ENCODE data around the gene URAD. TPM values are rescaled to one million over a fixed set of nuclear protein-coding genes. Genes with fewer than 3 reads are reported as not detected.

Gene URAD
- total and polyA plus RNA-seq, 2 experiments from 2014 or later, result not detected

- no peak overlapping the region for H3K4me3 ChIP-seq
- peaks cover 100% of the 10 kb centered on the region for H3K27me3 ChIP-seq
- no peaks in the 10 kb centered on the region for H3K9me3 ChIP-seq (ENCODE audit: low read depth)
- H3K4me1 ChIP-seq (ENCODE audit: low read depth), result no peaks in the 10 kb centered on the region
- TF ChIP-seq, protein P1, sequence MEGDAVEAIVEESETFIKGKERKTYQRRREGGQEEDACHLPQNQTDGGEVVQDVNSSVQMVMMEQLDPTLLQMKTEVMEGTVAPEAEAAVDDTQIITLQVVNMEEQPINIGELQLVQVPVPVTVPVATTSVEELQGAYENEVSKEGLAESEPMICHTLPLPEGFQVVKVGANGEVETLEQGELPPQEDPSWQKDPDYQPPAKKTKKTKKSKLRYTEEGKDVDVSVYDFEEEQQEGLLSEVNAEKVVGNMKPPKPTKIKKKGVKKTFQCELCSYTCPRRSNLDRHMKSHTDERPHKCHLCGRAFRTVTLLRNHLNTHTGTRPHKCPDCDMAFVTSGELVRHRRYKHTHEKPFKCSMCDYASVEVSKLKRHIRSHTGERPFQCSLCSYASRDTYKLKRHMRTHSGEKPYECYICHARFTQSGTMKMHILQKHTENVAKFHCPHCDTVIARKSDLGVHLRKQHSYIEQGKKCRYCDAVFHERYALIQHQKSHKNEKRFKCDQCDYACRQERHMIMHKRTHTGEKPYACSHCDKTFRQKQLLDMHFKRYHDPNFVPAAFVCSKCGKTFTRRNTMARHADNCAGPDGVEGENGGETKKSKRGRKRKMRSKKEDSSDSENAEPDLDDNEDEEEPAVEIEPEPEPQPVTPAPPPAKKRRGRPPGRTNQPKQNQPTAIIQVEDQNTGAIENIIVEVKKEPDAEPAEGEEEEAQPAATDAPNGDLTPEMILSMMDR (IDR thresholded peaks at IDR 0.05; ENCODE audit: low read depth, low read length), result no peak
- no peak overlapping the region for H3K27ac ChIP-seq
- H3K36me3 ChIP-seq, result no peaks in the 10 kb centered on the region
- no peak for DNase-seq (ENCODE audit: low read depth in 1 of 2, low spot score in 1 of 2)
Observed at GRCh38 chr13:27979765-27980279, 8.7 kb downstream of the URAD start.

DNA sequence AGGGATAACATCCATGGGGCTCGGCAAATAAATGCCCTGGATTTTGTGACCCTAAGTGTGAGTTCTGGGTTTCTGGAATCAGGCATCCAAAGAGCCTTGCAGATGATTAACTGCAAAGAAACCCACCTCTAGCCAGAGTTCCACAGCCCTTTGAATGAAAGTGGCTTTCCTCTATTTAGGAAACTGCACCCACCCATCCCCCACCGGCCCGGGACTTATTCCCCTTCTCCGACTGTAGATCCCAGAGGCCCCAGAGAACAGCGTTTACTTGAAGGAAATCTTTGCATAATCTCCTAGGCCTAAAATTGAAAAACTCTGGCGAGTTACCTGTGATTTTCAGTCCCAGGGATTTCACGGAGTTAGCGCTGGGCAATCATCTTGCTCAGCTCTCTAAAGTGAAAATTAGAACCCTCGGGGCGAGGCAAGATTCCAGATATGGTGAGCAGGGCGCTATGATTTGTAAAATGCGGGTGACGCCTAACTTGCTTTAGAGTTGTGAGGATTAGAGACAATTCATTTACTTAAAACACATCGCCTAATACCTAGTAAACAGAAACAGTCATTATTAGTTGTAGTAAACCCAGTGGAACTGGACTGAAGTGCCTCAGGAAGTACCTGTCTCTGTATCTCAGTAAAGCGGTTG is 9.4 kb downstream of the URAD start:
- H3K36me3 ChIP-seq, result no peaks in the 10 kb centered on the region
- TF ChIP-seq, protein P1 (IDR thresholded peaks at IDR 0.05; ENCODE audit: low read depth, low read length), result no peak
- H3K4me1 ChIP-seq (ENCODE audit: low read depth), result no peaks in the 10 kb centered on the region
- no peak overlapping the region for H3K27ac ChIP-seq
- H3K27me3 ChIP-seq, result peaks cover 100% of the 10 kb centered on the region
- DNase-seq (ENCODE audit: low read depth in 1 of 2, low spot score in 1 of 2), result no peak
- no peaks in the 10 kb centered on the region for H3K9me3 ChIP-seq (ENCODE audit: low read depth)
- no peak overlapping the region for H3K4me3 ChIP-seq

DNA sequence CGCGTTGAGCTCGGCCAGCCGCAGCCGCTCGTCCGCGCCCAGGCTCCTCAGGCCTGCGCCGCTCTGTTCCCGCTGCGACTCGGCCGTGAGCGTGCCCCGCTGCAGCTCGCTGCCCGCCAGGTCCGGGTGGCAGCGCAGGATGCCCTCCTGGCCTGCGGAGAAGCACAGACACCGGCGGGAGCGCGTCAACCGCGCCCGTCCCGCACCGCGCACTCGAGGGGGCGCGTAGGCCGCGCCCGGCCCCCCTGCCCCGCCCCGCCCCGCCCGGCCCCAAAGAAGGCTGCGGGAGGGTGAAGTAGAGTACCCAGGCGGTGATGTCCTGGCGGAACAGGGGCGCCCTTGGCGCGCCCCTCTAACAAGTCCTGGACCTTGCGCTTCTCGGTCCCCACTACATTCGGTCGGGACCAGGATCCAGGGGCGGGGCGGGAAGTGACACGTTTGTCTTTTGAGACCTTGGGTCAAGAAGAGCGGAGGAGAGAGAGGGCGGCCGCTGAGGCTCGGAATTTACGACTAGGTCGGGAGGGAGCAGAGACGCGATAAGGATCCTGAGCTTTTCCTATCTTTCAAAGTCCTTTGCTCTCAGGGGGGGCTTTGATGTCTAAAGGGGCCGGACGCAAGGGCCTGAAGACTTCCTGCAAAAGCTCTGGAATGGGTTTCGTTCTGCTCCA is 10.1 kb downstream of the URAD start:
- Histone ChIP-seq H3K9me3 (ENCODE audit: low read depth) (no peaks in the 10 kb centered on the region), H3K36me3 (no peaks in the 10 kb centered on the region), H3K27me3 (peaks cover 100% of the 10 kb centered on the region), H3K27ac (no peak overlapping the region), H3K4me3 (no peak overlapping the region), H3K4me1 (ENCODE audit: low read depth) (no peaks in the 10 kb centered on the region)
- TF ChIP-seq, protein P1 (IDR thresholded peaks at IDR 0.05; ENCODE audit: low read depth, low read length), result no peak
- DNase-seq (ENCODE audit: low read depth in 1 of 2, low spot score in 1 of 2), result no peak

DNA sequence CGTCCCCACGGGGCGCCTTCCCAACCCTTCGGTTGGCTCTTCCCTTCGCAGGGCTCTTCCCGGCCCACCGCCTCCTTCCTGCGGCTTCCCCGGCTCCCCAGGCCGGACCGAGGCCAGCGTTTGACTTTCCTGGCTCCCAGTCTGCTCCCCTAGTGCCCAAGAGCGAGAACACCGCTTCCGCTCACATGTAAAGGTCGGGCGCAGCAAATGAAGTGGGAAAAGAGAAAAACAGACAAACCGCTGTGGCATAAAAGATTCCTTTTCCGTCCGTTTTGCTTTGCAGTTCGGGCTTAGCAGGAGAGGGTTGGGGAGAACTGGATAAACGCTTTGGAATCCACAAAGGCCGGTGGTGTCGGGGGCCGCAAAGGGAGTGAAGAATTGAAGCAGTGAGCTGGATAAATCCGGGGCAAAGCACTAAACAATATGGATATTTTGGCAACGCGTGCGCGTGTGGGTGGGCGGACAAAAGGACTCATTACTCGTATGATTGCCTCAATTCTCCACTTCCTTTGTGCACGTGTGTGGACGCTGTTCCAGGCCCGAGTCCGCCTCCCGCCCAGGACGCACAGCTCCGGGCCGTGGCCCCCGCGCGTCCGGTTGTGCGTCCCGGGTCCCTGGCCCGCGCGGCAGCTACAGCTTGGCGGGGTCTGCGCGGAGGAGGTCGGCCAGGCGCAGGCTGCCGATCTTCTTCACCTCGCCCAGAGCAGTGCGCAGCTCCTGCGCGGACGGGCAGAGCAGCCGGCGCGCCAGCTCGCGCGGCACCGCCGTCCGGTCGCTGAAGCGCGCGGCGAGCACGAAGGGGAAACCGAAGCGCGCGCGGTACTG is 10.8 kb downstream of the URAD start:
- TF ChIP-seq, protein P1 (IDR thresholded peaks at IDR 0.05; ENCODE audit: low read depth, low read length), result no peak

GRCh38 chr13:27976362-27977091 is 12.0 kb downstream of the URAD start:
- no peak for DNase-seq (ENCODE audit: low read depth in 1 of 2, low spot score in 1 of 2)
- TF ChIP-seq, protein P1 (IDR thresholded peaks at IDR 0.05; ENCODE audit: low read depth, low read length), result no peak
- H3K4me1 ChIP-seq (ENCODE audit: low read depth), result no peaks in the 10 kb centered on the region
- no peak overlapping the region for H3K4me3 ChIP-seq
- H3K36me3 ChIP-seq, result no peaks in the 10 kb centered on the region
- no peak overlapping the region for H3K27ac ChIP-seq
- peaks cover 100% of the 10 kb centered on the region for H3K27me3 ChIP-seq
- no peaks in the 10 kb centered on the region for H3K9me3 ChIP-seq (ENCODE audit: low read depth)

More for the DNA sequence above, 10.8 kb downstream of the URAD start:
- Histone ChIP-seq H3K9me3 (ENCODE audit: low read depth) (no peaks in the 10 kb centered on the region), H3K4me1 (ENCODE audit: low read depth) (no peaks in the 10 kb centered on the region), H3K36me3 (no peaks in the 10 kb centered on the region), H3K27me3 (peaks cover 100% of the 10 kb centered on the region), H3K27ac (no peak overlapping the region), H3K4me3 (no peak overlapping the region)
- DNase-seq (ENCODE audit: low read depth in 1 of 2, low spot score in 1 of 2), result no peak
